Measurements from ENCODE around the gene MYOF.
A peak's percentile ranks its signal among the peaks of the same experiment; 100 is the strongest.

MYOF gene

DNA sequence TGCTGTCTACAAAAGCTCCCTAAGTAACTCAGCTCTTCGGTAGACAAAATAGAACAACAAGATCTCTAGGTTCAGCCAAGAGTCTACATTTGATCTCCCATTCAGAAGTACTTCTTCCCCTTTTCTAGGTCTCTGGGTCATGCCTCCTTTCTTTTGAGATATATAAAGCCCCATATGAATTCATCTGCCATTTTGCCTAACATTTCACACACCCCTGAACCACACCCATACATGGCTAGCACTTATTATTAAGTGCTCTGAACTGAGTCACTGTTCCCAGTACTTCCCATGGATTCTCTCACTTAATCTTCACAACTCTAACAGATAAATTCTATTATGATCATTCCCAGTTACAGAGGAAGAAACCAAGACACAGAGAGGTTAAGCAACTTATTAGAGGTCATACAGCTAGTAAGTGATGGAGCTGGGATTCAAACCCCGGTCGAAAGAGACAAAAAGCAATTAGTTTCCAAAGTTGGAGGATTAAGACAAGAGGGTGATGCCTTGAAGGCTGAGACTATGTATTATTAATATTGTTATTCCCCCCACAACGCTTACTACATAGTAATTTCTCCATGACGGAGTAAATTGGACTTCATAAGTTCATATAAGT is 17.3 kb downstream of the MYOF start:
- Histone ChIP-seq H3K27me3 (no peaks in the 10 kb centered on the region), H4K20me1 (no peaks in the 10 kb centered on the region), H3K9ac (0 out of 22 replicates have a peak overlapping the region, but pooled peaks of 1 of the 11 experiments have one; percentile 24), H3K4me3 (no peak overlapping the region), H3K9me3 (replicated peaks in 1 of 11) (no peaks in the 10 kb centered on the region; a peak in 1 of 22 replicates), H3K4me1 (peaks cover 19 to 69% (median 44%) of the 10 kb centered on the region in 10 experiments), H3K4me2 (peak overlapping the region in 5 of 11 experiments; percentile 55 to 80 (median 60); a peak in 10 of 22 replicates), H3K27ac (peak overlapping the region in 3 of 11 experiments; percentile 34 to 58 (median 46); a peak in 6 of 22 replicates), H3K36me3 (peaks cover 0 to 4% (median 0%) of the 10 kb centered on the region in 11 experiments; a peak in 1 of 22 replicates)
- no peak for TF ChIP-seq Cebpa-rat (IDR thresholded peaks at IDR 0.05)

DNA sequence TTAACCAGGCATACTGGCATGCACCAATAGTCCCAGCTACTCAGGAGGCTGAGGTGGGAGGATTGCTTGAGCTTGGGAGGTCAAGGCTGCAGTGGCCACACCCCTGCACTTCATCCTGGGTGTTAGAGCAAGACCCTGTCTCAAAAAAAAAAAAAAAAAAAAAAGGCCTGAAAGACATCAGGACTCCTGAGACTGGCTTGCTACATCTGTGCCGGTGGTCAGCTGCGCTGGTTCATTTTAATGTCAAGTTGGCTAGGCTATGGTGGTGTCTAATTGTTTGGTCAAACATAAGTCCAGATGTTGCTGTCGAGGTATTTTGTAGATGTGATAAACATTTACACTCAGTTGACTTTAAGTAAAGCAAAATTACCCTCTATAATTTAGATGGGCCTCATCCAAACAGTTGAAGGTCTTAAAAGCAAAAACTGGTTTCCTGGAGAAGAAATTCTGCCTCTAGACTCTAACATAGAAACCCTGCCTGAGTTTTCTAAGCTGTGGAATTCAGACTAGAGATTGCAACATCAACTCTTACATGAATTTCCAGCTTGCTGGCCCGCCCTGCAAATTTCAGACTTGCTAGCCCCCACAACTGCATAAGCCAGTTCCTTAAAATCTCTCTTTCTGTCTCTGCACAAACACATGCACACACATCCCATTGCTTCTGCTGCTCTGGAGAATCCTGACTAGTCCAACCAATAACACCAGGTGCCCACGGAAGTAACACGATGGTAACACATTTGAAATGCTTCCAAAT is 18.2 kb downstream of the MYOF start:
- H3K9ac ChIP-seq = peak overlapping the region in 2 of 11 experiments; percentile 11 to 24; a peak in 4 of 22 replicates
- TF ChIP-seq Cebpa-rat (IDR thresholded peaks at IDR 0.05) = peak in 5 of 11 experiments; percentile 20 to 68 (median 54); a peak in 4 of 22 replicates
- peak overlapping the region in 5 of 11 experiments; percentile 55 to 80 (median 60); a peak in 10 of 22 replicates for H3K4me2 ChIP-seq
- no peaks in the 10 kb centered on the region for H4K20me1 ChIP-seq
- H3K4me1 ChIP-seq = peaks cover 19 to 75% (median 45%) of the 10 kb centered on the region in 10 experiments
- H3K27ac ChIP-seq = peak overlapping the region in 4 of 11 experiments; percentile 0 to 58 (median 52); a peak in 6 of 22 replicates
- H3K36me3 ChIP-seq = 0 out of 22 replicates have a peak, but pooled peaks cover 0 to 5% (median 0%) of the 10 kb centered on the region in 11 experiments
- H3K9me3 ChIP-seq (replicated peaks in 1 of 11) = no peaks in the 10 kb centered on the region; a peak in 1 of 22 replicates
- no peaks in the 10 kb centered on the region for H3K27me3 ChIP-seq
- no peak overlapping the region for H3K4me3 ChIP-seq

DNA sequence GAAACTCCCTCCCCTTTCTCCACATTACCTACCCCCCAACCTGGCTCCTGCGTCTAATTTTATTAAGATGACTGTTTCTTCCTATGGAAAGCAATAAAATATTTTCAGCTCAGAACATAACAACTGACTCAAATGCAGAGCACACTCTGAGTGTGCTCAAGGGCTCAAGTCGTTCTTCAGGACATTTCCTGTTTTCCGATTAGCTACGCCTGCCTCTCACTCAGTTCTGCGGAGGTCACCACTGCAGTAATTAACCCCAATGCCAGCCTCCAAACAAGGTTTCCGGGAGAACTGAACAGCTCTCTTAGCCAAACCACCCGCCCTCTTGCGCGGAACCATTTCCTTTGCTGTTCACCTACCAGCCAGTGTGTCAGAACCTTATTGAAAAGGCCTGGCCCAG is 19.3 kb downstream of the MYOF start:
- Histone ChIP-seq H3K4me2 (peak overlapping the region in 5 of 11 experiments; percentile 9 to 80 (median 56); a peak in 6 of 22 replicates), H4K20me1 (no peaks in the 10 kb centered on the region), H3K4me1 (peaks cover 19 to 75% (median 45%) of the 10 kb centered on the region in 10 experiments), H3K9ac (no peak overlapping the region), H3K27ac (0 out of 22 replicates have a peak overlapping the region, but pooled peaks of 1 of the 11 experiments have one; percentile 13), H3K36me3 (0 out of 22 replicates have a peak, but pooled peaks cover 0 to 5% (median 0%) of the 10 kb centered on the region in 11 experiments), H3K27me3 (no peaks in the 10 kb centered on the region), H3K4me3 (no peak overlapping the region), H3K9me3 (replicated peaks in 1 of 11) (no peaks in the 10 kb centered on the region; a peak in 1 of 22 replicates)
- no peak for TF ChIP-seq Cebpa-rat (IDR thresholded peaks at IDR 0.05)

DNA sequence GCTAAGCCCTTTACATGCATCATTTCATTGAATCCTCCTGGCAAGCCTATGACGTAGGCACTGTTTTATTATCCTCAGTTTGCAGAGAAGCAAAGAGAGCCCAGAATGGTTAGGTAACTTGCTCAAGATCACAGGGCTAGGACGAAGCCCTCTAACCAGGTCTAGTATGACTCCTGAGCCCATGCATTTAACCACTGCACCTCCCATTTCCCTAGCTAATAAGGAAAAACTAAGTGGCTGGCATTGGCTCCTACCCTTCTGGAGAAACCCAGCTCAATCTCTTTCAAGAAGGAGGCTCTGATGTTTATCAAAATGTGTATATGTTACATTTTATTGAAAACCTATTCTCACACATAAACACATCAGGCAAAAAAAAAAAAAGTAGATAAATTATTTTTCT is 19.8 kb downstream of the MYOF start:
- Histone ChIP-seq H3K9me3 (replicated peaks in 1 of 11) (no peaks in the 10 kb centered on the region), H4K20me1 (no peaks in the 10 kb centered on the region), H3K27ac (peak overlapping the region in 1 of 11 experiments; percentile 30; a peak in 3 of 22 replicates), H3K4me1 (peaks cover 19 to 75% (median 45%) of the 10 kb centered on the region in 10 experiments), H3K9ac (0 out of 22 replicates have a peak overlapping the region, but pooled peaks of 1 of the 11 experiments have one; percentile 5), H3K27me3 (no peaks in the 10 kb centered on the region), H3K4me3 (no peak overlapping the region), H3K36me3 (0 out of 22 replicates have a peak, but pooled peaks cover 0 to 5% (median 0%) of the 10 kb centered on the region in 11 experiments), H3K4me2 (peak overlapping the region in 10 of 11 experiments; percentile 60 to 80 (median 67); a peak in 8 of 22 replicates)
- TF ChIP-seq Cebpa-rat (IDR thresholded peaks at IDR 0.05) = no peak

DNA sequence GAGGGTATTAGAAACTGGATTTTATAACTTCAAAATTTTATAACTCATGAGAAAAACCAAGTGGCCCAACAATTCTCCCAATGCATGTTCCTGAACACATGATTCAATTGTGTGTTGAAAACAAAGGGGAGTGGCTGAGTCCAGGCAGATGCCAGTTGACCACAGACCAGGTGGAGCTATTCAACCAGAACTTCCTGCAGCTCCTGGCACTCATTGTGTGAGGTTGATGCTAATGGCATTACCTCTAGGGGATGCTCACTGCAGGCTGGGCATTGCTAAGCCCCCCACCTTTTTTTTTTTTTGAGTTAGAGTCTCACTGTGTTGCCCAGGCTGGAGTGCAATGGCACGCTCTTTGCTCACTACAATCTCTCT is 20.3 kb downstream of the MYOF start:
- Histone ChIP-seq H4K20me1 (no peaks in the 10 kb centered on the region), H3K9ac (peak overlapping the region in 1 of 11 experiments; percentile 2; a peak in 1 of 22 replicates), H3K27me3 (no peaks in the 10 kb centered on the region), H3K4me3 (no peak overlapping the region), H3K4me1 (peaks cover 19 to 74% (median 45%) of the 10 kb centered on the region in 10 experiments), H3K4me2 (peak overlapping the region; percentile 4 to 80 (median 67); a peak in 20 of 22 replicates), H3K36me3 (0 out of 22 replicates have a peak, but pooled peaks cover 0 to 5% (median 0%) of the 10 kb centered on the region in 11 experiments), H3K27ac (peak overlapping the region in 9 of 11 experiments; percentile 9 to 67 (median 57); a peak in 16 of 22 replicates), H3K9me3 (replicated peaks in 1 of 11) (no peaks in the 10 kb centered on the region)
- no peak for TF ChIP-seq Cebpa-rat (IDR thresholded peaks at IDR 0.05)

DNA sequence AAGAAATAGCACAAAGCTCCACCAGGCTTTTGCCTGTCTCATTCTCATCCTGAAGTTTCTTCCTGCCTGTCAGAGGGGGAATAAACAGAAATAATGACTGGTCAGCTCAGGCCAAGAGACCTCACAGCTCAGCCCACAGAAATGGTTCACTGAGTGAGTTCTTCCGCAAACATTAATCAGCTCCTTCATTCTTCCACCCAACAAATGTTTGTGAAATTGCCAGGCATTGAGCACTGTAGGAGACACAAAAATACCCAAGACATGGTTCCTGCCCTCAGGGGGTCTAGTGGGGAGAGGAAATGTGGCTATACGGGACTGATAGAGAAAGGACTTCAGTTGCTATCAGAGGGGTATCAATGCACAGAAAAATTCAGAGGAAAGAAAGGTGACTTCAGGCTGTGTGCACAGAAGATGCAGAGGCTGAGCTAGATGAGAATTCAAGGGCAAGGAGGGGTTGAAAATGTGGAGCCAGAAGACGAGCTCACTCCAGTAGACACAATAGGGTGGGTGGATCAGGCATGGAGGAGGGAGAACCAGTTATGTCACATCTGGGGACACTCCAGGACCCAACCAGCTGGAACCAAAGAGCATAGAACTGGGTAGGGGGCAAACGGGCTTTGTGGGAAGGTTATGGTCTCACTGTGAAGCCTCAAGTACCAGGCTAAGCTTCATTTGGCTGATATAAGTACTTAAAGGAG is 20.9 kb downstream of the MYOF start:
- H3K4me3 ChIP-seq = no peak overlapping the region
- peak overlapping the region; percentile 4 to 80 (median 67); a peak in 21 of 22 replicates for H3K4me2 ChIP-seq
- peak overlapping the region in 2 of 11 experiments; percentile 2 to 35; a peak in 2 of 22 replicates for H3K9ac ChIP-seq
- H3K36me3 ChIP-seq = peaks cover 0 to 5% (median 0%) of the 10 kb centered on the region in 11 experiments; a peak in 1 of 22 replicates
- H4K20me1 ChIP-seq = no peaks in the 10 kb centered on the region
- no peak for TF ChIP-seq Cebpa-rat (IDR thresholded peaks at IDR 0.05)
- H3K9me3 ChIP-seq (replicated peaks in 1 of 11) = no peaks in the 10 kb centered on the region
- H3K27me3 ChIP-seq = no peaks in the 10 kb centered on the region
- peak overlapping the region in 9 of 11 experiments; percentile 9 to 67 (median 57); a peak in 16 of 22 replicates for H3K27ac ChIP-seq
- peaks cover 19 to 69% (median 42%) of the 10 kb centered on the region in 10 experiments for H3K4me1 ChIP-seq

DNA sequence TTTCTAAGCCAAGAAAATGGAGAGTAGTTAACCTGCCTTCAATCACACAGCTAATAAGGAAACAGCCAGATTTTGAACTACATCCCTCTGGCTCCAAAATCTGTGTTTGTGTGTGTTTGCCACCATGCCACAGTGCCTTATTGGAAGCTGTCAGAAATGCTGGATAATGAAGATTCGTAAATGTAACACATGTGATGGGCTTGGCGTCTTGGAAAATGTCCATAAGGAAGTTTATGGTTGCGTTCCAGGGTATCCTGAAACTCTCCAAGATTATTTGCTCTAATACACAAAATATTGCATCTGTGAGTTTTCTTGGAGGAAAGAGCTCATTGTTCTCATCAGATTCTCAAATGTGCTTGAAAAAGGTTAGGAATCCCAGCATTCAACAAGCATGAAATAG is 22.7 kb downstream of the MYOF start:
- no peaks in the 10 kb centered on the region for H3K27me3 ChIP-seq
- H4K20me1 ChIP-seq = no peaks in the 10 kb centered on the region
- H3K4me2 ChIP-seq = peak overlapping the region in 3 of 11 experiments; percentile 33 to 67 (median 33); a peak in 2 of 22 replicates
- H3K36me3 ChIP-seq = peaks cover 0 to 9% (median 0%) of the 10 kb centered on the region in 11 experiments; a peak in 2 of 22 replicates
- no peaks in the 10 kb centered on the region for H3K9me3 ChIP-seq (replicated peaks in 1 of 11)
- peaks cover 15 to 51% (median 30%) of the 10 kb centered on the region in 10 experiments for H3K4me1 ChIP-seq
- no peak overlapping the region for H3K4me3 ChIP-seq
- no peak overlapping the region for H3K9ac ChIP-seq
- no peak overlapping the region for H3K27ac ChIP-seq
- no peak for TF ChIP-seq Cebpa-rat (IDR thresholded peaks at IDR 0.05)

DNA sequence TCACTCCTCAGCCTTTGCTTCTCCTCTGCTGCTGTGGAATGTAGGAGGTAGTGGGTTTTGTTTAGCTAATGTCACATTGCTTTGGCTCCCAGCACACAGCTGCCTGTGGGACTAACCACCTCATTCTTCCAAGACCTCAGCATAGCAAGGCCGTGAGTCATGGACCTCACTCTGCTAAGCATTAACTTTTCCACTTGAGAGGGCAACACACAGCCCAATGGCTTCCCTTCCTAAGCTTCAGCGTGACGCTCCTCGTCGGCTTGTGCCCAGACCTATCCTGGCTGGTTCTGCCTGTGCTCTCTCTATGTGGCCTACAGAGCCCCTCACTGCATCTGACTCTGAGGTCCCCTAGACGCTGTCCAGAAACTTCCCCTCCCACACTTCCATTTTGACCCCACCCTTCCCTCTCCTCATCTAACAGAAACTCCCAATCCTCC is 23.3 kb downstream of the MYOF start:
- no peaks in the 10 kb centered on the region for H3K9me3 ChIP-seq (replicated peaks in 1 of 11)
- no peak overlapping the region for H3K27ac ChIP-seq
- no peaks in the 10 kb centered on the region for H3K27me3 ChIP-seq
- no peak overlapping the region for H3K9ac ChIP-seq
- no peak overlapping the region for H3K4me3 ChIP-seq
- H4K20me1 ChIP-seq = no peaks in the 10 kb centered on the region
- H3K4me2 ChIP-seq = peak overlapping the region in 5 of 11 experiments; percentile 2 to 67 (median 33); a peak in 4 of 22 replicates
- H3K4me1 ChIP-seq = peaks cover 15 to 45% (median 24%) of the 10 kb centered on the region in 10 experiments
- H3K36me3 ChIP-seq = peaks cover 0 to 9% (median 0%) of the 10 kb centered on the region in 11 experiments; a peak in 2 of 22 replicates
- no peak for TF ChIP-seq Cebpa-rat (IDR thresholded peaks at IDR 0.05)

All from BLaER1 treated with 17β-estradiol and CSF1 and Interleukin-3, amounts not matched to agents 10 nM and 100 nM (cell line).